Epithelial cell of proximal tubule (primary cell): ENCODE measurements around the gene TMIGD1. TPM values are rescaled to one million over a fixed set of nuclear protein-coding genes. Genes with fewer than 3 reads are reported as not detected.
A peak's percentile ranks its signal among the peaks of the same experiment; 100 is the strongest.
"Not testable (repeated sequence)": the region's sequence is repeated elsewhere in the genome, so short reads cannot be mapped to it uniquely, and the experiment has no call there.

Experiments used
- DNase-seq: peaks from one replicate; pipeline ENCODE4 v3.0.0-alpha.2; 2011; ENCODE audit warnings: low read depth
- H3K4me3 ChIP-seq: 2 replicates; pipeline ENCODE4 v1.5.1; 2011; ENCODE audit warnings: low read depth, mild to moderate bottlenecking, low read length
- CTCF ChIP-seq: conservative IDR thresholded peaks from 2 replicates; pipeline ENCODE4 v1.5.1; 2012; ENCODE audit warnings: low read depth, mild to moderate bottlenecking, low read length
- total RNA-seq: library from RNA; depleted of rRNA; stranded (reverse); fragments of >200 nt; gene quantifications from 2 replicates; pipeline ENCODE4 v1.2.3, GENCODE V29; 2015

Gene TMIGD1
- total RNA-seq, 1 donor from 2014 or later, result not detected

GRCh38 chr17:30347488-30347887 is 13.6 kb upstream of the TMIGD1 start:
- no peak for TF ChIP-seq CTCF
- no peak overlapping the region for H3K4me3 ChIP-seq
- DNase-seq, result no peak

DNA sequence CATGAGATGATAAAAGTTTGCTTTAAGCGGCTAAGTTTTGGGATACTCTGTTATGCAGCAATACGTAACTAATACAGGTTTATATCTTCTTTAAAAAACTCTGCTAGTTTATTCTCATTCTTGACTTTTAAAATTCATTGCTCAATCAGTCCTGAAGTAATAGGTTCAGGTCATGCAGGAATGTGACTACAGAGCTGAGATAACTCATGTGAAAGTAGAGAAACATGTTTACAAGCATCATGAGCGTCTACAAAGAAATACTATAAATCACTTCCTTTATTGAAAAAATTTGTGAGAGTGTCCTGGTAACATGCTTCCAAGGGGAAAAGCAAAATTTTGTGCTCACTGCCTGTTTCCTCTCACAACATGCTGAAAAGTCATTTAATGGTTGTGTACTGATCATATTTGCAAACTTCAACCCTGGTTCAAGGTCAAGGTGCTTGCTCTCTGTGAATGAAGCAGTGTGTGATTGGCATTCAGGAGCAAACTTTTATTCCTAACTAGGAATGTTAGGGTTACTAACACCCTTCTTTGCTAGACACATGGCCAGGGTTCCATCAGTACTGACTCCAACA is 12.5 kb upstream of the TMIGD1 start:
- TF ChIP-seq CTCF, result no peak
- H3K4me3 ChIP-seq, result no peak overlapping the region
- DNase-seq, result no peak

DNA sequence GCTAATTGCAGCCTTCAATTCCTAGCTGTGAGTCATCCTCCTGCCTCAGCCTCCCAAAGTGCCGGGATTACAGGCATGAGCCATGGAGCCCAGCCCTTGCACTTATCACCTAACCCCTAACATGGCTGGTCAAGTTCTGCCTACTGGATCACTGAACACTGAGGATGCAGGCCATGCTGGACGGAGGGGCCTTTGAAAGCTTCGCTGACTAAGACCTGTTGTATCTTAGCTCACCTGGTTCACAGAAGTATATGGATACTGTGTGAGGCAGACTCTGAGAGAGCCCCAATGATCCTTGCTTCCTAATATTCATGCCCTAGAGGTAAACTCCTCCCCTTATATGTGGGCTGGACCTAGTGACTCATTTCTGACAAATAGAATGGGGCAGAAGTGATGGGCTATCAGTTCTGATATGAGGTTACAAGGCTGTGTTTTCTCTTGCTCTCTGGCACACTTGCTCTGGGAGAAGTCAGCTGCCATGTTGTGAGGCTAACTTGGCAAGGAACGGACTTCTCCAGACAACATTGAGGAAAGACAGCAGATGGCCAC is 11.7 kb upstream of the TMIGD1 start:
- no peak for DNase-seq
- no peak overlapping the region for H3K4me3 ChIP-seq
- no peak for TF ChIP-seq CTCF

DNA sequence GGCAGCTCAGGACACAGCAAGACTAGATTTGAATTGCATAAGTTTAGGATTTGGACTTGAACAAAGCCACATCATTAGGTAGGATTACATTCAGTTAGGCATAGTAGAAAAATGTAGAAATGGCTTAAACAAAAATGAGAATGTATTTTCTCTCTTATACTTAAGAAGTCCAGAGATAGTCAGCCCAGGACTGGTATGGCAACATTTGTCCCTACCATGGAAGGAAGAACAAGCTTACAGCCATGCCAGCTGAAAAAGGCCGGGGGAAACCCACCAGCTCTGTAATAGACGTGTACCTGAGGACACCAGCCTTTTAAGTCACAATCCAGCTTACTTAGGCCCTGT is 11.2 kb upstream of the TMIGD1 start:
- TF ChIP-seq CTCF, result no peak
- no peak for DNase-seq
- no peak overlapping the region for H3K4me3 ChIP-seq

DNA sequence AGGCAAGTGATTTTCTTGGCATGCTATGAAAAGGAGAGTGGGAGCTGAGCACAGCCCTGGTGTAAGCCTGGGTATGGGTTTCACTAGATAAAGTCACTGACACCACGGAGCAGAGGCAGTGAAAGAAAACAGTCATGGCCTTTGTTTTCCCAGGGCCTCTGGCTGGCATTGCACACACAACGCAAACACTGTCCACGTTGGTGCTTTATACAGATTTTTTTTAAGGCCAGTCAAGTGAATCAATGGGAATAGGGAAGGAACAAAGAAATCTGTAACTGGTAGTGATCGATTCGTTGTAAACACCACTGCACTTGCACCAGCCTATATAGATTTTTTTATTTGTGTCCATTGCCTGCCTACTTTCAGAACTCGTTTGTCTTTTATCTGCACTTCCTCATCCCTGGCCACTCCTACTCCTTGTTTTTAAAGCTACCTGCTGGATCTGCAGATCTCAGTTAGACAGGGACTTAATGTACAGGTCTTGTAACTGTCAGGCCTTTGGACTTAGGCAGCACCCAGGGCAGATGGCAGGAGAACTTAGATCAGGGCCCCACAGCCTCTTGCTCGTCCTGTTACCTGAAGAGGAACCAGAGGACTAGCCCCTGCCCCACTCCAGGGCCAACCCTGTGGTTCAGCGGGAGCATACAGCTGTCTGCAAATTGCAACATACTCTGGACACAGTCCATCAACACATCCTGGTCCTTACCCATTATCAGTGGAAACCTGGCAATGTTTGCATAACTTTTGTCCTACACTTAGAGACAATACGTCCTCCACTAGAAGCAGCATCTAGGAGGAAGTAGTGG is 10.6 kb upstream of the TMIGD1 start:
- H3K4me3 ChIP-seq, result peak overlapping the region; percentile 5
- no peak for TF ChIP-seq CTCF
- peak; percentile 82 for DNase-seq

GRCh38 chr17:30343796-30344195 is 9.9 kb upstream of the TMIGD1 start:
- no peak for DNase-seq
- no peak for TF ChIP-seq CTCF
- H3K4me3 ChIP-seq, result no peak overlapping the region

DNA sequence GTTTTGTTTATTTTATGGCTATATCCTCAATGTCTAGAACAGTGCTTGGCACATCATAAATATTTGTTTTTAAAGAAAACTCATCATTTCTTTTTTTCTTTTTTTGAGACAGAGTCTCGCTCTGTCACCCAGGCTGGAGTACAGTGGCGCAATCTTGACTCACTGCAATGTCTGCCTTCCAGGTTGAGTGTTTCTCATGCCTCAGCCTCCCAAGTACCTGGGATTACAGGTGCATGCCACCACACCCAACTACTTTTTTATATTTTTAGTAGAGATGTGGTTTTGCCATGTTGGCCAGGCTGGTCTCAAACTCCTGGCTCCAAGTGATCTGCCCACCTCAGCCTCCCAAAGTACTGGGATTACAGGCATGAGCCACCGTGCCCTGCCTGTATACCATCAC is 9.4 kb upstream of the TMIGD1 start:
- not testable (repeated sequence) for DNase-seq, H3K4me3 ChIP-seq
